ENCODE data around the gene NEUROD2.

GRCh38 chr17:39581759-39582085 is 26.0 kb downstream of the NEUROD2 start:
- TF ChIP-seq, protein P1, sequence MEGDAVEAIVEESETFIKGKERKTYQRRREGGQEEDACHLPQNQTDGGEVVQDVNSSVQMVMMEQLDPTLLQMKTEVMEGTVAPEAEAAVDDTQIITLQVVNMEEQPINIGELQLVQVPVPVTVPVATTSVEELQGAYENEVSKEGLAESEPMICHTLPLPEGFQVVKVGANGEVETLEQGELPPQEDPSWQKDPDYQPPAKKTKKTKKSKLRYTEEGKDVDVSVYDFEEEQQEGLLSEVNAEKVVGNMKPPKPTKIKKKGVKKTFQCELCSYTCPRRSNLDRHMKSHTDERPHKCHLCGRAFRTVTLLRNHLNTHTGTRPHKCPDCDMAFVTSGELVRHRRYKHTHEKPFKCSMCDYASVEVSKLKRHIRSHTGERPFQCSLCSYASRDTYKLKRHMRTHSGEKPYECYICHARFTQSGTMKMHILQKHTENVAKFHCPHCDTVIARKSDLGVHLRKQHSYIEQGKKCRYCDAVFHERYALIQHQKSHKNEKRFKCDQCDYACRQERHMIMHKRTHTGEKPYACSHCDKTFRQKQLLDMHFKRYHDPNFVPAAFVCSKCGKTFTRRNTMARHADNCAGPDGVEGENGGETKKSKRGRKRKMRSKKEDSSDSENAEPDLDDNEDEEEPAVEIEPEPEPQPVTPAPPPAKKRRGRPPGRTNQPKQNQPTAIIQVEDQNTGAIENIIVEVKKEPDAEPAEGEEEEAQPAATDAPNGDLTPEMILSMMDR (IDR thresholded peaks at IDR 0.05) = no peak
- no peak for TF ChIP-seq POLR2A (IDR thresholded peaks at IDR 0.05)
